ENCODE measurements around the gene BRAT1.

BRAT1 gene

GRCh38 chr7:2510130-2510776, 45.1 kb downstream of the BRAT1 start:
- no peak for DNase-seq (ENCODE audit: low read depth)

GRCh38 chr7:2509298-2509906, 45.9 kb downstream of the BRAT1 start:
- no peak for DNase-seq (ENCODE audit: low read depth)

GRCh38 chr7:2508327-2509215, 46.8 kb downstream of the BRAT1 start:
- DNase-seq (ENCODE audit: low read depth): no peak

DNA sequence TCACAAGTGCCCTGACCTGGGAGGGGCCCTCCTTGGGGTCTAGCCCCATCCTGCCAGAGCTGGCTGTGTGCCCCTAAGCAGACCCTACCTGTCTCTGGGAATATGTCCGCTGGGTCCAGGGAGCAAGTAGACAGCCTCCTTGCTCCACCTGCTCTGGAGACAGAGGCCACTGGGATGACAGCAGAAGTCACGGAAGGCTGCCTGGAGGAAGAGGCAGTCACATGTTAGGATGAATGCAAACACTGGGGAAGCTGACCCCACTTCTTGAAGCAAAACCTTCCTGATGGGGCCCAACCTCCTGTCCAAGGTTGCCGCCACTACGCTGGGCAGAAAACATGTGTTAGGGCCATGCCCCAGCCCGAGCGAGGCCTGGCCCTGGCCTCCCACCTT, 47.4 kb downstream of the BRAT1 start:
- no peak for DNase-seq (ENCODE audit: low read depth)

GRCh38 chr7:2507208-2507916, 48.0 kb downstream of the BRAT1 start:
- DNase-seq (ENCODE audit: low read depth): no peak

- no peak for DNase-seq (ENCODE audit: low read depth)
Observed at GRCh38 chr7:2505401-2505800, 49.9 kb downstream of the BRAT1 start.

DNA sequence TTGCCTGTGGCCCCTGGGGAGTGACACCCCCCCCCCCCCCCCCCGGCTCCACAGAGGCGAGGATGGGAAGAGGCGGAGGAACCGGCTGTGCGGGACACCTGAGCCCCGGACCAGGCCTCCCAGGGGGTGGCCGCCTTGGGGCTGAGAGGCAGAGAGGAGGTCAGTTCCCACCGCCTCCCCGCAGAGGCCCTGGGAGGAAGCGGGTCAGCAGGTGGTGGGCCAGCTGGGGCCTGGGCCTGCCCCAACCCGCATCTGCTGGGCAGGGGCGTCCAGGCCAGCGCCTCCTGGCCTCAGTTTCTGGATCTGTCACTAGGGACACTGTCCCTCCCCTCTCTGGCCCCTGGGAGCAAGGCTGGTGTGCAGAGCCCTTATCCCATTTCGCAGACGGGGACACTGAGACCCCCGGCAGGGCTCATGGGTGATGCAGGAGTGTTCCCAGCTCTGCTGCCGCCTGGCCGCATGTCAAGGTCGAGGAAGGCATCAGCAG, 50.4 kb downstream of the BRAT1 start:
- DNase-seq (ENCODE audit: low read depth): no peak

DNA sequence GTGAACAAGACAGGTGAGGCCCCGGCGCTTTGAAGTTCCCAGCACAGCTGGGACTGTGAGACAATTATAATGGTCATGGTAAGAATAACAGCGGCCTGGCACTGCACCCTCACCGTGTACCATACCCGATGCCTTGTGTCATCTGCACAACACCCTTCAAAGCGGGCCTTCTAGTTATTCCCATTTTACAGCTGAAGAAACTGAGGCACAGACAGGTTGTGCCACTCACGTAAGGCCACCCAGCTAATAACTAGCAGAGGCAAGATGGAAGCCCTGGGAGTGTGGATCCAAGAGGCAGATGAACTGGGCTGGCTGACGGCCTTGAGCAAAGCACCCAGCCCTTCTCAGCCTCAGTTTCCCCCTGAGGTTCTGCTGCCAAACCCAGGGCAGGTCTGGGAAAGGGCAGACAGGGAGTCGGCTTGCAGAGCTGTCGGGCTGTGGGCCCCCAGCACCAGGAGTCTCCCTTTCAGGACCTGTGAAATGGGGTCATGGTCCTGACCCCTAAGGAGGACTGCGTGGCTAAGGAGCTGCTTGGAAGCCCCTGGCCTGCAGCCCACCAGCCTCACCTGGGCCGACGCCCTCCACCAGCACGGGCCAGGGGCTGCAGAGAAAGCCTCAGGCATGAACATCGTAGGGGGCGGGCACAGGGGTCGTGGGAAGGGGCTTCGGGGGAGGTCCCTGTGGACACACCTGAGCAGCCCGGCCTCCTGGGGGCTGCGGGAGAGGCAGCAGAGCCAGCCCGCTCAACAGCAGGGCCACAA, 51.0 kb downstream of the BRAT1 start:
- no peak for DNase-seq (ENCODE audit: low read depth)

GRCh38 chr7:2503056-2503941, 52.0 kb downstream of the BRAT1 start:
- DNase-seq (ENCODE audit: low read depth): no peak

DNA sequence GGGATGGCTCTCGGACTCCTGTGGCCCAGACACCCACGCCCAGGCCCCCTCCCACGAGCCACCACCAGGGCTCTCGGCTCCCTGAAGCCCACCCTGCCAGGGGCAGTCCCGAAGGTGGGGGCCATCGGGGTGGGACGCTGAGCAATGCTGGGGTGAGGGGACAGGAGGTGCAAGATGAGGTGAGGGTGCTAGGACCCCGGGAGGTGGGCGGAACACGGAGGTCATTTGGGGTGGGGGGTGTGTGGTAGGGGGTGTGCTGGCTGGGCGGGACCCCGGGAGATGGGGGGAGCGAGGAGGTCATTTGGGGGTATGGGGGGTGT, 52.7 kb downstream of the BRAT1 start:
- no peak for DNase-seq (ENCODE audit: low read depth)

DNA sequence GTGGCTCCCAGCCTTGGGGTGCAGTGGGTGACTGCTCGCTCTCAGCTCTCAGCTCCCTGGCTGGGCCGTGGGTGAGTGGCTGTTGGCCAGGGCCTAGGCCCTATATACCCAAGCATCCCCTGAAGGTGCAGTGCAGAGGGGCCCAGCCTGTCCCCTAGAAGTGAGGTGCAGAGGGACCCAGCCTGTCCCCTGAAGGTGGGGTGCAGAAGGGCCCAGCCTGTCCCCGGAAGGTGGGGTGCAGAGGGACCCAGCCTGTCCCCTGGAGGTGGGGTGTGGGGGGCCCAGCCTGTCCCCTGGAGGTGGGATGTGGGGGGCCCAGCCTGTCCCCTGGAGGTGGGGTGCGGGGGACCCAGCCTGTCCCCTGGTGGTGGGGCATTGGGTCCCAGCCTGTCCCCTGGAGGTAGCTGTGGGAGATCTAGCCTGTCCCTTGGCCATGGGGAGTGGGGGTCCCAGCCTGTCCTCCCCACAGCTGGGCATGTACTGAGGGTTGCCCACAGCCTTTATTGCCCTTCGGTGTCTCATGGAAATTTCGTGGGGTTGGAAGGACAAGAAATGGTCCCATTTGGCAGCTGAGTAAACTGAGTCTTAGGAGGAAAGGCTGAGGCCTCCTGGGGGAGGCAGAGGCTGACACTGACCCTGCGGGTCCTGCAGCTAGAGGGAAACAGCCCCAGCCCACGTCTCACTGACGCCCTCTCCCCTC, 53.2 kb downstream of the BRAT1 start:
- DNase-seq (ENCODE audit: low read depth): no peak

- DNase-seq (ENCODE audit: low read depth): no peak
Observed at GRCh38 chr7:2500701-2501100, 54.6 kb downstream of the BRAT1 start.

DNA sequence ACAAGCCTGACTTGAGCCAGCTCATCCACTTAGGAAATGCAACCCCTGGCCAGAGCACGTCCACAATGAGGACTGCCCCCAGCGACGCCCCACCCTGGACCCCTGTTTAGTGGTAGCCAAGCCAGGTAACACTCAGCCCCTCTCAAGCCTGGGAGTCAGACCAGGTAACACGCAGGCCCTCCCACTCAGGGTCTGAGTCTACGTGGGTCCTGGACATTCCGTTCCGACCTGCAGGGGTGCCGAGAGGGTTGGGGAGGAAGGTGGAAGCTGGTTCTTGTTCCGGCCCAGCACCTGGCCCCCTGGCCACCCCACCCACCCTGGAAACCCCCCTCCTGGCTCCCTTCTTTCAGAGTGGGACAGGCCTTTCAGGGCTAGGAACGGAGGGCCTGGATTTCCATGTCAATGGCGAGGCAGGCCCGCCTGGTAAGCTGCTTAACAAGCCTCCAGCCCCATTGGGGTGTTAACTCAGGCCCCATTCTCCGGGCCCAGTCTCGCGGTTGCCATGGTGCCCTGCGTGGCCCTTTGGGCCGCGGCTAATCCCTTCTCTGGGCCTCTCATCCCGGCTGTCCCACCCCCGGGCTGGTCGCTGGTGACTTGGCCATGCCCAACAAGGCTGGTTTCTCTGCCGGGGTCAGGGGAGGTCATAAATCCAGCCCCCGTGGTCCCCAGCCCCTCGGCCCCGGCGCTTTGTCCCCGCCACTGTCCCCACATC, 55.4 kb downstream of the BRAT1 start:
- DNase-seq (ENCODE audit: low read depth): no peak

- DNase-seq (ENCODE audit: low read depth): no peak
Observed at GRCh38 chr7:2499181-2499580, 56.1 kb downstream of the BRAT1 start.

GRCh38 chr7:2498708-2499107, 56.6 kb downstream of the BRAT1 start:
- no peak for DNase-seq (ENCODE audit: low read depth)

DNA sequence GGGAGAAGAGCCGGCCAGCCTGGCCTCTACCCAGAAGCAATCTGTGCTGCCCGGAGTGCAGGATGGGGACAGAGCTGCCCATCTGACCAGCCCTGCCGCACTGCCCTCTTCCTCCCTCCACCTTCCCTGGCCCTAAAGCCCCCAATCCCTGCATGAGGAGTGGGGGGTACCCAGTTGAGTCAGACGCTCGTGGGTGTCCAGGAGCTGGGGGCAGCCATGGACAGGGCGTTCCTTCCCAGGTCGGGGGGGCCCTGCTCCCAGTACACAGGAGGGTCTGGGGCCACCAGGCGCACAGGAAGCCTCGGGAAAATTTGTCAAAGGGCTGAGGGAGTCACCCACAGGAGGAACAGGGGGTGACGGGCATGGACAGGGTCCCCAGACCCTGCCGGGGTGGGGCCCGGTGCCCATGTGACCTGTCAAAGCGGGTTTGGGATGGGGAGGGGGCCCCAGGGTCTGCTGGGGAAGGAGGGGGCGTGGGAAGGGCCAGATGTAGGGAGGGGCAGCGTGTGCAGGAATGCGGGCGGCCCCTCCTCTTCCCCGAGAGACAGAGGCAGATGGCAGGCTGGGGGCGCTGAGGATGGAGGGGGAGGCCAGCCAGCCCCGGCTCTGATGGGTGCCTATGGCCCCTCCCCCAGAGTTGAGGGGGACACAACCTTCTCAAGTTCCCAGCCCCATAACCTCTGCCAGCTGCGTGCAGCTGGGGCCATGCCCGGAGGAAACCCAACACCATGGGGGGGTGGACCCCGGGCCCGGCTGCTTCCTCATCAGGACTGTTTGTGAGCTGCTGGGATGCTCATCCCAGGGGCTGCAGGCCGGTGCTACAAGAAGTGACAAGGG, 57.6 kb downstream of the BRAT1 start:
- DNase-seq (ENCODE audit: low read depth): no peak

- DNase-seq (ENCODE audit: low read depth): no peak
Observed at GRCh38 chr7:2497065-2497464, 58.3 kb downstream of the BRAT1 start.

DNA sequence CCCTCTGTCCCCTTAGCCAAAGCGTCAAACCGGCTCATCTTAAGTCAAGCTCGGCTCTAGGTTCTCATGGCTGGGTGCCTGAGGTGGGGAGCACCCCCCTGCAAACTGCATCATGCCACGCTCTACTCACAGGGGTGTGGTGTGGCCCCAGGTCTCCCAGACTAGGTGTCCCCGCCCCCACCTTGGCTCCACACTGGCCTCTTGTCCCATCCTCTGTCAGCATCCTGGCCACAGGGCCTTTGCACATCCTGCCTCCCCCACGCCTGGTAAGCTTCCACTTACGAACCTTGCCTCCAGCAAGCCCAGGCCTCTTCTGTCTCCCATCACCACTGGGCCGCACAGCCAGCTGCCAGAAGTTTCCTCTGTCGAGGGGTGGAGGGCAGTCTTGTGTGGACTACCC, 58.9 kb downstream of the BRAT1 start:
- no peak for DNase-seq (ENCODE audit: low read depth)
